ENCODE data around the gene TXLNA.

GRCh38 chr1:32247452-32247851 is 68.0 kb downstream of the TXLNA start:
- no peak for TF ChIP-seq POLR2AphosphoS5 (IDR thresholded peaks at IDR 0.05; ENCODE audit: low read depth, low read length)
- TF ChIP-seq TAF1 (IDR thresholded peaks at IDR 0.05; ENCODE audit: borderline replicate concordance, insufficient read depth, low read length): no peak

Measured in PFSK-1 (cell line).